Measurements from ENCODE around the gene ADSS1.

GRCh38 chr14:104721505-104722431, 2.3 kb upstream of the ADSS1 start:
- TF ChIP-seq POLR2A (IDR thresholded peaks at IDR 0.05), result no peak
- no peak for TF ChIP-seq CTCF (IDR thresholded peaks at IDR 0.05)

Data from transverse colon (tissue), 3 donors.